NCI-H187 (cell line): ENCODE data around the gene CADPS.

Experiments used
- DNase-seq, 2 experiments: peaks; one replicate each; lab custom pipeline; 2025; lab: John Stamatoyannopoulos, UW

The CADPS gene

DNA sequence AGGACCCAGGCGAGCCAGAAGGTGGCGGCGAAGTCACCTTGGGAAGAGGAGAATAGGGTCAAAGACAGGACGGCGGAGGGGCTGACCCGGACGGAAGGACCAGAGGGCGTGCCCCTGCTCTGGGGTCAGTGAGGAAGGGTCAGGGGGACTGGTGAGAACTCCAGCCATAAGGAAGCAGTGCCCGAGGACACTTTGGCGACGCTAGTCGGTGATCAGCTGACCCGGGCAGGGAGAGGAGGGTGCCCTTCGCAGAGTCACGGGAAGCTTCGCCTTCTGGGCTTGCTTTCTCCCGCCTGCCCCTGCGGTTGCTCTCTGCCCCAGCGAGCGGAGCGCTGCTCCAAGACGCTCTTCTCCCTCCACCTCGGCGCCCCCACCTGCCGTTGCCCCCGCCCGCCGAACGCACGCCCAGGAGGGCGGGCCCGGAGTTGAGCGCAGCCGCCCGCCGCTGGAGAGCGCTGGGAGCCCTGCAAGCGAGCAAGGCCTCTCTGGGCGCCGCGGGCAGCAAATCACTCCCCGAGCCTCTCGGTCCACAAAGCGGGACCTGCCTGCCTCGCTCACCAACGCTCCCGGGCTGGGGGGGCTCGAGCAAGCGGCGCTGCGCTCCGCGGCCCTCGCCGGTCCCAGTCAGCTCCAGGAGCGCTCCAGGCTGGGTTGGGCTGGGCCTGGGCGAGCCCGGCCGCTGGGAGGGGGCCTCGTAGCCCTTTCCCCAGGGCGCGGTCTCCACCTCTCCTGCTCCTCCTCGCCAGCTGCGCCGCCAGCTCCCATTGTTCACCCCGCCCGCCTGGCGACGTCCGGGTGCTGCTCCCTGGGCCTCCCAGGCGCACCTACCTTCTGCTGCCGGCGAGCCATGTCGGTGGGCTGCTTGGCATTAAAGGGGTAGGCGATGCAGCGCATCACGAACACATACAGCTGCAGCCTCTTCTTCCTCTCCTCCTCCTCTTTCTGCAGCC is 1.2 kb downstream of the CADPS start:
- DNase-seq: peak; percentile 61 to 63

DNA sequence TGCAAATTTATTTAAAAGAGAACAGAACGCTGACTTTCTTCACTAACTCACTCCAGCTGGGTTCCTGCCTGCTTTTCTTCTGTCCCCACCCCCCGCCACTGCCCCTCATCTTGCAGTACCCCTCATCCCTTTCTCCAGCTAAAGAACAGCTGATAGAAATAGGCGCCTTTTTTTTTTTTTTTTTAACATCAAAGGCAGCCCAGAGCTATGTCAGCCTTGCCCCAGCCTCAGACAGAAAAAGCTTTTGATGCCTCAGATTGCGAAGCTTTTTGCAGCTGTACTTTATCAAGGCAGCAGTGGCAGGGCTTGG is 1.8 kb downstream of the CADPS start:
- DNase-seq: no peak

DNA sequence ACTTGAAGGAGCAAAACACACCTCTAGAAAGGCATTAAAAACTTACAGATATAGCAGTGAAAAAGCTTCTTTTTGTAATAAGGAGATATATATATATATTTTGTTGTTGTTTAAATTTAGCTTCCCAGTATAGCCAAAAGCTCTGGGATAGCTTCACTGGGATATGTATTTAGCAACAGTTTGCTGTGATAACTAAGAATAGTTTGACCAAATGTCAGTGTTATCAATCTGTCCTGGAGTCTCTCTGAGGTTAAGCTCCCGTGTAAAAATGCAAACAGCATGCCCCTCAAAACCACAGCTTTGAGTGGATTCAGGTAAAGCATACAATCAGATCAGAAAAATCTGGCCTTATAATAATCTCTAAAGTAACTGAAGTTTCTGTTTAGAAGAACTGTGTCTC is 2.9 kb downstream of the CADPS start:
- DNase-seq: no peak

DNA sequence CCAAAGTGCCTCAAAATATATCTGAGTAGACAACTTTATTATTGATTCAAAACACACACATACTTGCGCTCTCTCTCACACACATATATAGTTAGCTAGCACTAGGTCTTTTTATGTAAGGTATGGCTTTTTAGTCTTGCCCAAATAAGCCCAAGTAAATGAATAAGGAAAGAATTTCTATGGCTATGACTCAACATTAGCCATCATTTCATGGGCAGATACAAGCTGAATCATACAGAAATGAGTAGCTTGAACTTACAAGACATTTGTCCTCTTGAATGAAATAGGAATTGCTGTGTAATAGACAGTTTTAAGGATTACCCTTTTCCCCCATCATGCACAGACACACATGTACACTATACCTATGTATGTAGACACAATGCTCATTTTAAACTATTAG is 4.9 kb downstream of the CADPS start:
- no peak for DNase-seq

DNA sequence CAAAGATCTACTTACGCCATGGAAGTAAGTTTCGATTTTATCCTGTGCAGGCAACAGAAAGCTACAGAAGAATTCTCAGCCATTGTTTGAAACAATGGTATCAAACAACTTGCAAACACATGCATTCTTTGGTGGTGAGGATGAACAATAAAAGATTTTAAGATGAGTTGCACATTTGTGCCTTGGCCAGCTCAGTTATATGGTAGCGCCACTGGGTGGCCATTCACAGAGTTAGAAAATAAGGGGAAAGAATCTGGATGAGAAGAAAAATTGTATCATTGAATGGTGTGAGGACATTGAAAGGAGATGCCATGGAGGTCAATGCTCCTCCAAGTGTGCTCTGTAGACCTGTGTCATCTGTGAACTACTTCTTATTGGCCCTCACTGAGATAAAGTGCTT is 11.6 kb downstream of the CADPS start:
- no peak for DNase-seq

DNA sequence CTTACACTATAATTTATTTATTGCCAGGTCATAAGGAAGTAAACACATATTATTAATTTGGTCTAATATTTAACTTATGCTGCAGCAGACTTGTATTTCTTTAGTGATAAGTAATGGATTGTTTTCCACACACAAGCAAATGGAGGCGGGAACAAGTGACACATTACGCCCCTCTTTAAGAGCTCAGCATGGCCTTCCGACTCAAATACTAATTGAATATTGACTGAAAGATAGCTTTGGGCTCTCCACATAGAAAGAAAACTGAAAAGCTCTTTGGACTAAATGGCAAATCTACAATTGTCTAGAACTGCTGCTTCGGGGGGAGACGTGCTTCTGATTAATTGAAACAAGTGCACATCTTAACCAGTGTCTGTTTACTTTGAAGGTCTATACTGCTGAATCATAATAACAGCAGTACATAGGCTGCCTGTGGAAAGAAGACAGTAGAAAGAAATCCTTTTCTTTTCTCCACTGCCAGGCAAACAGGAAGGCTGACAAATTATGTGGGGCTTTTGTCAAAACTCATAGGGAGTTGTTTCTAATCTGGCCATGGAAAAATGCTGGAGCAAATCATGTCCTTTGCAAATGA is 15.9 kb downstream of the CADPS start:
- no peak for DNase-seq

DNA sequence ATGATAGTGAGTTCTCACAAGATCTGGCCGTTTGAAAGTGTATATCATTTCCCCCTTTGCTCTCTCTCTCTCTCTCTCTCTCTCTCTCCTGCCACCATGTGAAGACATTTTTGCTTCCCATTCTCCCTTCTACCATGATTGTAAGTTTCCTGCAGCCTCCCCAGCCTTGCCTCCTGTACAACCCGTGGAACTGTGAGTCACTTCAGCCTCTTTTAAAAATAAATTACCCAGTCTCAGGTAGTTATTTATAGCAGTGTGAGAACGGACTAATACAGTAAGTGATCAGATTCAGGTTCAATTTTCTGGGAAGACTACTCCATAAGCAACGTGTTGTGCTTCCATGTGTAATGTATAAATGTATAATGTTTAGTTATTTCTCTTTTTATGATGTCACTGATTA is 29.2 kb downstream of the CADPS start:
- DNase-seq: no peak

DNA sequence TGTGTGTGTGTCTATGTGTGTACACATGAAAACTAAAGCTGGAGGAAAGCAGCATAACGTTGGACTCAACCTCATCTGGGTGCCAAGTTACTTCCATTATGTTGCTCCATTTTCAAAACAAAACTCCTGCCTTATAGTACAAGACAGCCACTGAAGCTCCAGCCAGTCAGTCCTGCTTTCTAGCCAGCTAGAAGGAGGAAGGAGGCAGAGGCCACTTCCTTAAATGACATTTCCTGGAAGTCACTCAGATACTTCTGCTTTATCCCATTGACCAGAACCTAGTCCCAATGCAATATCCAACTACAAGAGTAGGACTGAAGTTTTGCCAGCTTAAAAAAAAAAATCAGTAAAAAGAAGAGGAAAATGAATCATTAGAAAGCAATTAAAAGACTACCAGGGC is 31.7 kb downstream of the CADPS start:
- DNase-seq: no peak

DNA sequence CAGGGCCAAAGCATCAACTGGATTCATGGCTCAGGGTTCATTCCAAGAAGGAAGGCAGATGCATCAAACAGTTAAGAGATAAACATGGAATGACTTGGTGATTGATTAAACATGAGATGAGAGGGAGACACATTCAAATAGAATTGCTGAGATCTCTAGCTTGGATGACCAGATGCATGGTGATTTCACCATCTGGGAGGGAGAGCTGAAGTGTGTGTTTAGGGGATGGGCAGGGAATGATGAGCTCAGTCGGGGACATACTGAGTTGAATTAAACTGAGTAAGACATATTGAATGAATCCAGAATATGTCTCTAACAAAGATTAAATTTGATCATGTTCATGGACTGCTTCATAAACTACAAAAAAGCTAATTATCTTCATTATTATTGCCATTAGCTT is 35.5 kb downstream of the CADPS start:
- DNase-seq: no peak

DNA sequence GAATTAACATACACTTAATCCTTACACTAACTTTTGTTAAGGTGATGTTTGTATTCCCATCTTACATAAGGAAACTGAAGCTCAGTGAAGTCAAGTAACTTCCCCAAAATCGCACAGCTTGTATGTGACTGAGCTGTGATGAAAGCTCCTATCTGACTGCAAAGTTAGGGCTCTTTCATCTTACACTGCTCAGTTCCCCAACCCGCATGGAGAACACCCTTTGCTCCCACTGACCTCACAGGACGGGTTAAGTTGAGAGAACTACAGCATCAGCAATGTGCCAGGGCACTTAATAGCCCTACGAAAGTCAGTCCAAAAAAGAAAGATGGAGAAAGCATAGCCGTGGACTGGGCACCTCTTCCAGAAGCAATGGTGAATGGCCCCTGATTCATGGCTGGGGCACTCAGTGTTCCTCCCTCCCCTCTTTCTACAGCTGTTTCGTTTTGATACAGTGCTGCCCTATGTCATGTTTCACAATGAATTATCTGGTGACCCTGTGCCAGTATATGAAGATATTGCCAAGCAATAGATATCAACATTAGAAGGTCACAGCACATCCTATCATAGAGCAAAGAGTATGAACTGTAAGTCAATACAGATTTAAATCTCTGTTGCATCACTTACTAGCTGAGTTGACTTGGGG is 38.0 kb downstream of the CADPS start:
- DNase-seq: no peak

DNA sequence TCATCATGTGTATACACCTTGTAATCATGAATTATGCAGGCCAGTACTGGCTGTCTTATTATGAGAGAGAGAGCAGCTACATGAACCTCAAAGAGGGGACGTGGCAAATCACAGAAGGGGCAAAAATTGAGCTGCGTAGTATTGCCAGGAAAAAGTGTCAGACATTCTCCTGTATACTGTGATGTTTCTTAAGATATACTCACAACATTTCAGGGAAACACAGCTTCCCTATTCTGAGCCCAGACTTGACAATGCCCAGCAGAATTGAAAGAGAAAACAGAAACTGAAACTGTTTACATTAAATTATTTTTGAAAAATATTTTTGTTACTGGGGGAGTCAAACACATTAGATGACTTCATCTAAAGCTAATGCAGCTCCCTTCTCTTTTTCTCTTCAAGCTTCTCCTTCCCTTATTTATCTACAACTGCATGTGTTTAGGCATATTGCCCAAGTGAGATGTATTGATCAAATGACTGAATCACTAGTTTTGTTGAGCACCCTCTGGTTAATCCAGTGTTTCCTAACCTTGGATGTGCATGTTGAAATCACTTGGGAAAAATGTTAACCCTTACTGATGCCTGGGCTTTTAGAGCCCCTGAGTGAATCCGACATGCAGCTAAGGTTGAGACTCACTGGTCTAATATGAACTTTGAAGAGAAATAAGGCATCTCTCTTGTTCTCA is 39.5 kb downstream of the CADPS start:
- no peak for DNase-seq

DNA sequence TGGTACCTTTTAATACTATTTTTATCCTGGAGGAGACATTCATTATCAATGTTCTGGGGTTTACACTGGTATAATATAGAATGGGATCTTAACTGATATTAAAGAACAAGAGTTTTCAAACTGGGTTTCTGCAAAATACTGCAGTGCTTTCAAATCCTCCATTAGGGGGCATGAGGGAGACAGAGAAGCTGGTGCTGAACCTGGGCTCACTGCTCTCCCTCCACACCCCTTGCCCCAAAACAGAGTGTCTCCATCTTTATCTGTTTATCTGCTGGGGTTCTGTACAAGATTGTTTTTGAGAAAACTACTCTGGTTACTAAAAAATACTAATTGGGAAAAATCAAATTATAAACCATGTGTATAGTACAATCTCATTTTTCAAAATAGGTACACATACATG is 41.7 kb downstream of the CADPS start:
- no peak for DNase-seq

DNA sequence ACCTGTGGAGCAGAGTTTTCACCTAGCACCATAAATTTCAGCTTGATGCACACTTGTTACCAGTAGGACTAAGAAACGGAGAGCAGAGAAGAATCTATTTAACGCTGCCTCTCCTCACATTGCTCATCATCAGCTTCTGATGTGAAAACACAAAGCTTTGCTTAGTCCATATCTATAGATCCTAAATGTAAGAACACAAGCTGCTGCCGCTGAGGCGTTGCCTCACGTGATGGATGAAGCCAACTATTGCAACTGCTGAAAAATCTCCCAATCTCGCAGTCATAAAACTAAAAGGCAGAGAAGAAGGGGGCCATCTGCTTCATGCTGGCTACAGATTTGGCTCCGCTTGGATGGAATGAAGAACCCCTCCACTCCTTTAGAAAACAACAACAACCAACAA is 42.7 kb downstream of the CADPS start:
- no peak for DNase-seq

DNA sequence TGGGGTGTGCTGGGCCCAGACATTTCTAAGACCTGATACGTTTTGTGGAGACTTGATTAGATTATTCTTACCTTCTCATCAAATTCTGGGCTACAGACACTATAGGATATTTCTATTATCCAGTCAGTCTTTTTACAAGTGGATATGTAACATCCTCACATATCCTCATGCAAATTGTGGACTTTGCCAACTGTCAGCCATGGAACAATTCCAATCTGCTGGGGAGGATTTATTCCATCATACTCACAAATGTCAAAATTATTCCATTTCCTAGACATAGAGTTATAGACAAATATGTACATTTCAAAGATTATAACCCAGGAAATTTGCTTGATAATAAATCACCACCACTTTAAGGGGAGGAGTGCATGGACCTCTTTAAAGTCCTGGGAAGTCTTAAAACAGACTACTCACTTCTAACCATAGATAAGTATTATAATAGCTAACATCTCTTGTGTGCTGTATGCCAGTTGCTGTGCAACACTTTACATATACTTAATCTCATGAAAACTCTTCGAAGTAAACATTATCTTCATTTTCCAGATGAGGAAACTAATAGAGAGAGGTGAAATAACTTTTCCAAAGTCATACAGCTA is 44.4 kb downstream of the CADPS start:
- no peak for DNase-seq

DNA sequence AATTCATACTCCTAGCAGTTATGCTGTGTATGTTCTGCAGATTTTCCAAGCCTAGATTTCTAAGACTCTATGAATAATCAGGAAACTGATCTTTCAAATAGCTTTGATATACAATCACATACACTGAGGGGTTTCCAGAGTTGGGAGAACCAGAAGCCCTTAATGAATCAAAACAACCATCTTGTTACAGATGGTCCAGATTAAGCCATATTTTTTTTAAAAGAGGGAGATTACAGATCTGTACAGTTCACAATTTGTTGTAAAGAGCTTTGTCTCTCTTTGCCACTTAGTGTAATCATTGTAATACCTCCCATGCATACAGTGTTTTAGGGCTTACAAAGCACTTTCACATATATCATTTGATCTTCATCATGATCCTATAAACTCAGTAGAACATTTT is 47.7 kb downstream of the CADPS start:
- DNase-seq: no peak

DNA sequence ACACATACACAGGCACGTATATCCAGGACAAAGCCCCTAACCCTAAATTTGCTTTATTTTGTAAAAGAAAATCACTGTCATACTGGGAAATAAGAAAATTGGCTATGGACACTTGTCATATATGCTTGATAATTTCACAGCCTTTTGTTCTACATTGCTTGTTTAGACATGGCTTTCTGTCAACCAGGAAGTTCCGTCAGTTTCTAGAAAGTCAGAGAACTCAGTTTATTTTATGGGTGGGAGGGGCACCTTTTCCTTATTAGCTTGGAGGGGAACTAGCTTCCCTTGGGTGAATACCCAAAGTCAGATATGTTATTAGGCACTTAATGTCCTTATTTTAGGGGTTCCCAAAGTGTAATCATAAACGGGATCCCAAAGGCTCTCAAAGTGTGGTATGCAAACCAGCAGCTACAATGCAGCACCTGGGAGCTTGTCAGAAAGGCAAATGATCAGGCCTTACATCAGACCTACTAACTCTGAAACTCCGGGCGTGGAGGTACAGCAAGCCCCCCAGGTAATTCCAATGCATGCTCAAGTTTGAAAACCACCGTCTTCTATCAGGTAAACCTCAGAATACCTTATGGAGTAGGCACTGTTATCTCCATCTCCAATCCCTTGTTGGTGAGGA is 50.1 kb downstream of the CADPS start:
- DNase-seq: no peak

DNA sequence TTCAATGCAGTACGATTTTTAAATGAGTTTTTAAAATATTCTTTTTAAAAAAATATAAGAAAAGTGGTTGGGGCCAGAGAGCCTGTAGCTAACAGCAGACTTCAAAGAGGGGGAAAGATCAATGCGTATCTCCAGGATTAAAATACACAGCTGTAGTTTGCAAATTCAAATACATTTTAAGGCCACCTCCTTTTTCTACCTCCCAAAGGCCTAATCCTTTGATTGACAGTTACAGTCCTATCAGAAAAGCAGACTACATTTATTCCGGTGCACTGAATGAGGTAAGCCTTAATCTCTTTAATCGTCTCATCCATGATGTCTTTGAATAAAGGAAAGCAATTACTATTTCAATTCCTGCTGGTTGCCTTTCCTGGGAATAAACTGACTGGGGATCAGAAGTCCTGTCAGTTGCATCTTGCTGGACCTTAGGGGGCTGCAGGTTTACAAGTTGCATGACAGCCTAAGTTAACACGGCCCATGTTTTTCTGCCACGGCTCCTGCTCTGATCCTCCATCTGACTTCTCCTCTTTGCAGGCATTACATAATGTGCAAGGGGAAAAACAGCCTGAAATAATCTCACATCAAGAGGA is 51.7 kb downstream of the CADPS start:
- no peak for DNase-seq

DNA sequence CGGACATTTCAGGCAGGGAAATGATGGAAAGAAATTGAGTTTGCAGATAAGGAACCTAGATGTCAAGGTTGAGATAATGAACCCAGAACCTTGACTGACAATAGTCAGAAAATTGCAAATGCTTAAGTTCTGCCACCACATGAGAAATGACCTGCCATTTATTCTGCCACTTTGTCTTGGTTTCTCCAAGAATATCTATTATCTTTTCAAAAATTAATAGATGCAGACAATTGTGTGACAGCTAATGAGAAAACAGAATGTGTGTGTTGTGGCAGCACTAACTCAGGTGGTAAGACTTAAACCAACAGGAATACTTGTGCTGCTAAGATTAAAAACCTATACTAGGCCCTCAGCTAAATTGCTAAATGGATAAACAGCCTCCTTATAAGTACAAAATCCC is 52.3 kb downstream of the CADPS start:
- no peak for DNase-seq

DNA sequence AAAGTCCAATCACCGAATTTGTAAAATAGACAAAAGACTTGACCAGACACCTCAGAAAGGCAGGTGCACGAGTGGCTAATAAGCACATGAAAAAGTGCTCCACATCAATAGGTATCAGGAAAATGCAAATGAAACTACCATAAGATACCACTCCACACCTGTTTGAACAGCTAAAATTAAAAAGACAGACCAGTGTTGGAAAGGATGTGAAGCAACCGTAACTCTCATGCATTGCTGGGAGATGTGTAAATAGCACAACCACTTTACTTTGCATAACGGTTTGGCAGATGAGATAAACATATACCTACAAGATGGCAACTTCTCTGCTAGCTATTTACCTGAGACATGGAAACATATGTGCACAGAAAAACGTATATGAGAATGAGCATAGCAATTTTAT is 56.9 kb downstream of the CADPS start:
- DNase-seq: no peak

DNA sequence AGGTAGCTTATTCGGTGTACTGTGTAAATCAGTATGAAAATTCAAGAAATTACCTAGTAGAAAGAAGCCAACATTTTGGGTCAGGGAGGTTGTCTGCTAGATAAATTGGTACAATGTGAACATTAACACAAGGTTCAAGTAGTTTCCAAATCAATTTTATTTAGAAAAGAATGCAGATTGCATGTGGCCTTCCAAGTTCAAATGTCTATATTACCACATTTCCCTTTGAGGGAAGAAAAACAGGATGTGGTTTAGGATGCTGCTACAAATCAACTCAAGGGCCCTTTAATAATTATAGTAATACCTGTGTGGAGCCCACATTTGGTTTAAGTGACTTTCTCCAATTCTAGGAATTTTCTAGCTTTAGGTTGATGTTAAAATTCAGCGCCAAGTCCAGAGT is 57.5 kb downstream of the CADPS start:
- no peak for DNase-seq

DNA sequence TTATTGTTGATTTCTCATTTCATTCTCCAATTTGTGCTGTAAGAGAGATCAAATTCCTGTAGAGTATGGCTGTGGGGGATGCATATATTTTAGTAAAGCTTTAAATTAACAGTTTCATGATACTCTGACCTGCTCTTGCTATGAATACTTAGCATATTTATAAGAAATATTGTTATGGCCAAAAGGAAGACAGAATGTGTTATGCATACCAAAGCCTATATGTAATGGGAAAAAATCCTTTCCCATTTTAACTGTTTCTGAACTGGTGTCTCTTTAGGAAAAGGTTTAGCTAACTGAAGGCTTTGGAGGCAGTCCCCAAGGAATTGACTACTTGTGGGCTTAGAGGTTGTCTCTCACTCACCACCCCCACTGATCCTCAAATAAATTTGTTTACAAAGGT is 59.2 kb downstream of the CADPS start:
- no peak for DNase-seq

DNA sequence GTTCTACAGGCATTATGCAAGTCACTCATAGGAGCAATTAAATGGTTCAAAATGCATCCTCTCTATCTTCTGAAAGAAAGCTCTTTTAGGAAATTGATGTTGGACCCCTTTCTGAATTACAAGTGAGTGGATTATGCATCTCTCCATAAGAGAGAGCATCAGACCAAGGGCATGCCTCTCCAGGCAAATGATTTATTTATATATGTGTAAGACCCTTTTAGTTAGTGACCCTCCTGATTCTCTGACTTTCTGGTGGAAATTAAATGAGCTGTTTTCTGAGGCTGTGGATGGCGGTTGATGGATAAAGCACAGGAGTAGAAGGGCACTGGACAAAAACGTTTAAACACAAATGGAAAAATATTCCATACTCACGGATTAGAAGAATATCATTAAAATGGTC is 62.6 kb downstream of the CADPS start:
- no peak for DNase-seq
